Kidney epithelial cell (primary cell): ENCODE data around the gene ACOT7. TPM values are rescaled to one million over a fixed set of nuclear protein-coding genes. Genes with fewer than 3 reads are reported as not detected.

Source experiments
- DNase-seq: peaks from one replicate; pipeline ENCODE4 v3.0.0-alpha.2; 2010; ENCODE audit warnings: low read depth
- H3K27me3 ChIP-seq: 2 replicates; pipeline ENCODE4 v1.6.0; 2011; ENCODE audit warnings: low read length; ENCODE audit not compliant: control insufficient read depth, insufficient read depth
- H3K36me3 ChIP-seq: 2 replicates; pipeline ENCODE4 v1.5.1; 2011; ENCODE audit warnings: low read length; ENCODE audit not compliant: control insufficient read depth, insufficient read depth
- H3K4me3 ChIP-seq: 2 replicates; pipeline ENCODE4 v1.5.1; 2011; ENCODE audit warnings: low read depth, mild to moderate bottlenecking, control low read depth, low read length
- total RNA-seq: library from RNA; depleted of rRNA; stranded (reverse); fragments of >200 nt; gene quantifications from 2 replicates; pipeline ENCODE4 v1.2.3, GENCODE V29; 2015
- TF ChIP-seq, protein P1 (sequence below): IDR thresholded peaks from 2 replicates; pipeline ENCODE4 v1.5.1; 2011; ENCODE audit warnings: mild to moderate bottlenecking, moderate library complexity, low read length, control low read depth, inconsistent platforms; ENCODE audit not compliant: insufficient read depth, poor library complexity, severe bottlenecking

Gene ACOT7
- total RNA-seq, 1 donor from 2014 or later, result 79.8 TPM

DNA sequence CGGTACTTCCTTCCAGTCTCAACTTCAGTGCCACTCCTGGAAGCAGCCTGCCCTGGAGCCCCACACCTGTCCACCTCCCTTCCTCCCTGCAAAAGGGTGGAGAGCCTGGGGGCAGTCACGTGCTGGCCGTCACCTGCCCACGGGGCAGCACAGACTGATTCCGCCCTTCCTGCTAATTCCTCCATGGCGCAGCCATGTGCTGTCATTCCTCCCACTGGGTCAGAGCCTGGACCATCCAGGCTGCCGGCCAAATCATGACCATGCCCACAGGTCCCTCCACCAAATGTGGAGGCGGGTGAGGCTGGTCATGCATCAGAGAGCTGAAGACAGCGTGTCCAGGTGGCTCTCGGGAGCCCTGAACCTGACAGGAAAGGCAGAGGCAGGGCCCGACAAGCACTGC lies 108.2 kb downstream of the ACOT7 start:
- Histone ChIP-seq H3K27me3 (no peaks in the 10 kb centered on the region), H3K4me3 (no peak overlapping the region), H3K36me3 (no peaks in the 10 kb centered on the region)
- TF ChIP-seq, protein P1, sequence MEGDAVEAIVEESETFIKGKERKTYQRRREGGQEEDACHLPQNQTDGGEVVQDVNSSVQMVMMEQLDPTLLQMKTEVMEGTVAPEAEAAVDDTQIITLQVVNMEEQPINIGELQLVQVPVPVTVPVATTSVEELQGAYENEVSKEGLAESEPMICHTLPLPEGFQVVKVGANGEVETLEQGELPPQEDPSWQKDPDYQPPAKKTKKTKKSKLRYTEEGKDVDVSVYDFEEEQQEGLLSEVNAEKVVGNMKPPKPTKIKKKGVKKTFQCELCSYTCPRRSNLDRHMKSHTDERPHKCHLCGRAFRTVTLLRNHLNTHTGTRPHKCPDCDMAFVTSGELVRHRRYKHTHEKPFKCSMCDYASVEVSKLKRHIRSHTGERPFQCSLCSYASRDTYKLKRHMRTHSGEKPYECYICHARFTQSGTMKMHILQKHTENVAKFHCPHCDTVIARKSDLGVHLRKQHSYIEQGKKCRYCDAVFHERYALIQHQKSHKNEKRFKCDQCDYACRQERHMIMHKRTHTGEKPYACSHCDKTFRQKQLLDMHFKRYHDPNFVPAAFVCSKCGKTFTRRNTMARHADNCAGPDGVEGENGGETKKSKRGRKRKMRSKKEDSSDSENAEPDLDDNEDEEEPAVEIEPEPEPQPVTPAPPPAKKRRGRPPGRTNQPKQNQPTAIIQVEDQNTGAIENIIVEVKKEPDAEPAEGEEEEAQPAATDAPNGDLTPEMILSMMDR, result no peak
- no peak for DNase-seq

DNA sequence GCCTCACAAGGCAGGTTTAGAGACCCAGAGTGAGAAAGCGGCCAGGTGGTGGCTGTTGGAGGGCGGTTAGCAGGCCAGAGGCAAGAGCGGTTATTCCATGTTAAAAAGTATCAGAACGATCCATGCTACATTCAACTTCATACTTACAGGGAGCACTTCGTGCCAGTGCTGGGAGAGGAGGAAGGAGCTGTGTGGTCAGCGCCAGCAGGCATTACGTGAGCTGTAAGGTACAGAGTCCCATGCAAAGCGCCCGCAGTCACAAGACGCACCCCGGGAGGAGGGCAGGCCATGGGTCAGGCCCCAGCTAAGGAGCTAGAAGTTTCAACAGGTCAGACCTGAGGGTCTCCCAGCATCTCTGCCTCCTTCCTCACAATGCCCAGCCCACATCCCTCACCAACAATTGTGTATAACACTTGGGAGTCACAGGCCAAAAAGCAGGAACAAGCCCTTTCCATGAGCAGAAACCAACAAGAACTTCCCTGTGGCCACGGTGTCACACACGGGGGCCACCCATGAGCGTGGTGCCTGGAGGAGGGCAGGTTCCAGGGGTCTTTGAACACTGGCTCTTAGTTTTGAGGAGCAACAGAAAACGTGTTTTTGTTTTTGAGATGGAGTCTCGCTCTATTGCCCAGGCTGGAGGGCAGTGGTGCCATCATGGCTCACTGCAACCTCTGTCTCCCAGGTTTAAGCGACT lies 110.8 kb downstream of the ACOT7 start:
- no peak for DNase-seq
- H3K36me3 ChIP-seq, result no peaks in the 10 kb centered on the region
- no peak overlapping the region for H3K4me3 ChIP-seq
- TF ChIP-seq, protein P1, result no peak
- H3K27me3 ChIP-seq, result no peaks in the 10 kb centered on the region

DNA sequence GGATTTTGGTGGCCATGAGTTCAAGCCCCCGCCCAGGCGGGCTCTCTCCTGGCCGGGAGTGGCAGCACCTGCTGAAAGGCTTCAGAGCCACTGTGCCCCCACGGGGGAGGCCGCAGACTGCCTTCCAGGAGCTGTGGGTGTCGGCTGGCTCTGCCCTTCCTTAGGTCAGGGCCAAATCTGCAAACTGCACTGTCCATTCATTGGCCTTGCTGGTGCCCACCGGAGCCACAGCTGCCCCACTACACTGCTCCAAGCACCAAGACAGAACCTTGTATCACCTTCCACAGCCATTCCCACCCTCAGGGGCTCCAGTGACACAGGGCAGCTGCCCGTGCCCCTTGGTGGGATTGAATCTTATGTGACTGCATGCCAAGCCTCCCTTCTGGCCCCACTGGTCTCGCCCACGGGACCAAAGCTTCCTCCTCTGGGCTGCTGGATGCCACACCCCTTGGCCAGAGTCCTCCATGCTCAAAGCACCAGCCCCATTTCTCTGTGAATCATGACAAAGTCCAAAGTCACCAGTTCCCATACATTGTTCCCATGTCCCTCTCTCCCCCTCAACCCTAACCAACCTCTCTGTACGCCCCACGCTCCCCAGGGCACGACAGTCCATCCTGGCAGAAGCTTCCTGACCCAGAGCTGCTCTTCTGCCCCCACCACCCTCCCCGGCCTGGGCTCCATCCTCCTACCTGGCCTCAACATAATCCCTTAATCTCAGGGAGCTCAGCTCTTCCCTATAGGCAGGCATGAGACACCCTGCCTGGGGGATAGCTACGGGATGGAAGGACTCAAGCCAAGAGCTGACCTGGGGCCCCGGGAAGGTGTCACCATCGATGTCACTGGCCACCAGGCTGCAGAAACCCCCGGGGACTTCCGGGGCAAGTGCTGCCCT lies 111.8 kb downstream of the ACOT7 start:
- no peak overlapping the region for H3K4me3 ChIP-seq
- TF ChIP-seq, protein P1, result no peak
- DNase-seq, result no peak
- H3K36me3 ChIP-seq, result no peaks in the 10 kb centered on the region
- H3K27me3 ChIP-seq, result no peaks in the 10 kb centered on the region

DNA sequence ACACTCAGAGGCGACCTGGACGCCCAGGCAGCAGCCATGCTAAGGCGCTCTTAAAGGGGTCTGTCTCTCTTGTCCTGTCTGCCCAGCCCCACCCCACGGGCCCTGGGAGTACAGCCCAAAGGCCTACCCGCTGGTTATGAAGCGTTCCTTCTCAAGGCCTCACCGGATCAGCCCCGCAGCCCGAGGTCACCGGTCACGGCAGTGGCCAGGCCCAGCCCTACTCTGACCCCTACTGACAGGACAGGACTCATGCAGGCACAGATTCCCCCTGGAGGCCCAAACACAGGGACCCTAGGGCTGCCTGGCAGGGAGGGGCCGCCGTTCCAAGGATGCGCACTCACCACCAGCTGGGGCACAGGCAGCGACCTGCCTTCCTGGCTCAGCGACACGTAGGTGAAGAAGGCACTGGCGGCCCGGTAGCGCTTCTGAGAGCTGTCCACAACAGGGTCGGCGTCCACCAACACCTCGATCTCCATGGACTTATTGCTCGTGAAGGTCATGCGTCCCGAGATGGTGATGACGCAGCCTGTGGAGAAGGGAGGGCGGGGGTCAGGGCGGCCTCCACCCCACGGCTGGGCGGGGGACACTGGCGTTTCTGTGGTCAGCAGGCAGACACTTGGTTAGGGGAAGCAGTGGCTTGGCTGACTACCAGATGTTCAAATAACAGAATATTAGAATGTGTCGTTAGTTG lies 112.7 kb downstream of the ACOT7 start:
- H3K27me3 ChIP-seq, result no peaks in the 10 kb centered on the region
- no peak overlapping the region for H3K4me3 ChIP-seq
- DNase-seq, result no peak
- H3K36me3 ChIP-seq, result no peaks in the 10 kb centered on the region
- TF ChIP-seq, protein P1, result peak; percentile 55

DNA sequence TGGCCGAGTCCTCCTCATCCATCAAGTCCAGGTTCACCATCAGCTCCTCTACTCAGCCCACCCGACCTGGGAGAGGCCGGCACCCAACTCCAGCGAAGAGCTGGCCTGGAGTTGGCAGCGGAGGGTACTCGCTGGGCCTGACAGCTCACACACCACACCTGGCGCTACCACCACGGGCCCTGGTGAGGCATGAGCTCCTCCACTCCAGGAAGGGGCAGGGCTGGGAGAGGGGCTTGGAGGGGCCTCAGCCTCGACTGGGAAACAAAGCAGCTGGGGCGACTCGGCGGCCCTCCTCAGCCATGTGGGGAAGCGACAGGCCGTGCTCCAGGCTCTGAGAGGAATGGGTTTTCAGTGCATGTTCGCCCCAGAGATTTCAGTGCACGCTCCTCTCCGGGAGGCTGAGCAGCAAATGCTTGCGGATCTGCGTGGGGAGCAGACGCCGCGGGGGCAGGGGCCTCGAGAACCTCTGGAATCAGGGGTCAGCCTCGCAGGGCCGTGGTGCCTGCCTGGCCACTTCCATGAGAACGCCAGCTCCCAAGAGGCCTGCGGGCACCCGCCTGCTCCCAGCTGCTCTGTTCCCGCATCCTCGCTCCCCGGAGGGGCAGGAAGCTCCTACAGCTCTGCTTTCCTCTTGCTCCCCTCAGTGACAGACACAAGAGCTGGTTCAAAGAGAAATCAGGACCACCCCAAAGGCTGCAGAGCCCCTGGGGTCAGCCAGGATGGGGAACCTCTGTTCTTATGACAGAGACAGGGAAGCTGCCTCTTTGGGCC lies 113.8 kb downstream of the ACOT7 start:
- Histone ChIP-seq H3K27me3 (no peaks in the 10 kb centered on the region), H3K36me3 (no peaks in the 10 kb centered on the region), H3K4me3 (no peak overlapping the region)
- TF ChIP-seq, protein P1, result no peak
- no peak for DNase-seq
